Esophagus squamous epithelium (tissue), 5 donors: ENCODE measurements around the gene GLIS1. TPM values are rescaled to one million over a fixed set of nuclear protein-coding genes. Genes with fewer than 3 reads are reported as not detected.

Source experiments
- DNase-seq: peaks from one replicate; lab custom pipeline; 2025; lab: John Stamatoyannopoulos, UW
- H3K27ac ChIP-seq, 4 donors: fragments of 200-600 bp; sonication (generic); one replicate each; pipeline ENCODE4 v1.5.1; 2016 to 2019; ENCODE audit warnings: mild to moderate bottlenecking in 1 of 4
- H3K27me3 ChIP-seq, 4 donors: fragments of 200-600 bp; sonication (generic); 1 replicate in 3 of 4; 2 replicates in 1 of 4; pipeline versions ENCODE4 v1.5.1 to v1.6.0; 2017 to 2021; ENCODE audit warnings: antibody characterized with exemption in 1 of 4
- H3K36me3 ChIP-seq, 3 donors: fragments of 200-600 bp; sonication (generic); one replicate each; pipeline ENCODE4 v1.5.1; 2016 to 2019
- H3K4me1 ChIP-seq, 3 donors: fragments of 200-600 bp; sonication (generic); one replicate each; pipeline ENCODE4 v1.5.1; 2017 to 2019
- H3K4me3 ChIP-seq, 4 donors: fragments of 200-600 bp; sonication (generic); 1 replicate in 3 of 4; 2 replicates in 1 of 4; pipeline ENCODE4 v1.5.1; 2016 to 2019; ENCODE audit warnings: mild to moderate bottlenecking in 2 of 4, moderate library complexity in 1 of 4
- H3K9me3 ChIP-seq, 3 donors: fragments of 200-600 bp; sonication (generic); one replicate each; pipeline ENCODE4 v1.5.1; 2016 to 2019
- CTCF ChIP-seq, 6 experiments: fragments of 450-650 bp in 4 of 6; fragments of 200-600 bp in 2 of 6; sonication (generic) in 2 of 6; IDR thresholded peaks; one replicate each; pipeline ENCODE4 v1.5.1; 2016 to 2019; ENCODE audit warnings: antibody characterized with exemption in 6 of 6, mild to moderate bottlenecking in 4 of 6, moderate library complexity in 4 of 6
- POLR2A ChIP-seq, 4 donors: fragments of 450-650 bp; IDR thresholded peaks; one replicate each; pipeline ENCODE4 v1.6.1; 2017; ENCODE audit warnings: antibody characterized with exemption in 4 of 4, mild to moderate bottlenecking in 4 of 4, moderate library complexity in 3 of 4
- WGBS, 2 donors: methylation state at CpG; one replicate each; pipeline ENCODE4 v1.1.5; 2018; 5-methylcytosine and 5-hydroxymethylcytosine counted together
- intact Hi-C: fragments of 100-400 bp; cut with DNase I; formaldehyde crosslinking; loops from one replicate; pipeline ENCODE4 v1.15.0; 2022
- total RNA-seq, 4 donors: library from RNA; depleted of rRNA; stranded (reverse); fragments of >200 nt; gene quantifications; one replicate each; pipeline ENCODE4 v1.1.0, GENCODE V29; 2016
- donor health status: DM: yes; HTN: yes; CAD: no.

GLIS1 gene
- total RNA-seq, 4 donors from 2014 or later, result 0.57 TPM; not detected in 3

GRCh38 chr1:53560581-53561502, 178.1 kb downstream of the GLIS1 start:
- no peak for DNase-seq
- peaks cover 0 to 8% (median 0%) of the 10 kb centered on the region in 4 donors for H3K27me3 ChIP-seq
- TF ChIP-seq POLR2A (IDR thresholded peaks at IDR 0.05), result no peak
- intact Hi-C loops, result no loop called here
- WGBS, 2 donors, result 84 to 89% methylated on average over 9 to 10 of the region's 15 CpGs
- H3K9me3 ChIP-seq, result no peaks in the 10 kb centered on the region
- no peak overlapping the region for H3K4me3 ChIP-seq
- H3K4me1 ChIP-seq, result no peaks in the 10 kb centered on the region
- H3K27ac ChIP-seq, result no peak overlapping the region
- H3K36me3 ChIP-seq, result no peaks in the 10 kb centered on the region

- Histone ChIP-seq H3K36me3 (no peaks in the 10 kb centered on the region), H3K27ac (no peak overlapping the region), H3K27me3 (peaks cover 0 to 8% (median 0%) of the 10 kb centered on the region in 4 donors), H3K9me3 (no peaks in the 10 kb centered on the region), H3K4me1 (no peaks in the 10 kb centered on the region), H3K4me3 (no peak overlapping the region)
- intact Hi-C loops, result no loop called here
- no peak for DNase-seq
- TF ChIP-seq POLR2A (IDR thresholded peaks at IDR 0.05), result no peak
- no peak for TF ChIP-seq CTCF (IDR thresholded peaks at IDR 0.05)
- WGBS, 2 donors, result 90 to 92% methylated on average over 2 to 6 of the region's 12 CpGs
Measured at GRCh38 chr1:53559854-53560580, 178.9 kb downstream of the GLIS1 start.

GRCh38 chr1:53559391-53559815, 179.6 kb downstream of the GLIS1 start:
- DNase-seq, result no peak
- Histone ChIP-seq H3K36me3 (no peaks in the 10 kb centered on the region), H3K27ac (no peak overlapping the region), H3K4me1 (no peaks in the 10 kb centered on the region), H3K9me3 (no peaks in the 10 kb centered on the region), H3K4me3 (no peak overlapping the region), H3K27me3 (peaks cover 0 to 8% (median 0%) of the 10 kb centered on the region in 4 donors)
- intact Hi-C loops, result no loop called here
- WGBS, 2 donors, result 81 to 87% methylated on average over 4 to 13 of the region's 13 CpGs
- TF ChIP-seq CTCF (IDR thresholded peaks at IDR 0.05) (no peak), POLR2A (IDR thresholded peaks at IDR 0.05) (no peak)

GRCh38 chr1:53558739-53559315, 180.1 kb downstream of the GLIS1 start:
- no peak for DNase-seq
- intact Hi-C loops, result no loop called here
- Histone ChIP-seq H3K4me1 (no peaks in the 10 kb centered on the region), H3K36me3 (no peaks in the 10 kb centered on the region), H3K4me3 (no peak overlapping the region), H3K9me3 (no peaks in the 10 kb centered on the region), H3K27me3 (peaks cover 0 to 8% (median 0%) of the 10 kb centered on the region in 4 donors), H3K27ac (no peak overlapping the region)
- 0 to 90% methylated on average over 1 of the region's 5 CpGs for WGBS, 2 donors
- TF ChIP-seq POLR2A (IDR thresholded peaks at IDR 0.05), result no peak
- no peak for TF ChIP-seq CTCF (IDR thresholded peaks at IDR 0.05)

GRCh38 chr1:53557830-53558738, 180.9 kb downstream of the GLIS1 start:
- Histone ChIP-seq H3K27ac (no peak overlapping the region), H3K4me1 (no peaks in the 10 kb centered on the region), H3K4me3 (no peak overlapping the region), H3K36me3 (no peaks in the 10 kb centered on the region), H3K9me3 (no peaks in the 10 kb centered on the region), H3K27me3 (peaks cover 0 to 8% (median 0%) of the 10 kb centered on the region in 4 donors)
- intact Hi-C loops, result no loop called here
- DNase-seq, result no peak
- WGBS, 2 donors, result 81 to 87% methylated on average over 11 to 12 of the region's 12 CpGs
- TF ChIP-seq POLR2A (IDR thresholded peaks at IDR 0.05) (no peak), CTCF (IDR thresholded peaks at IDR 0.05) (no peak)
